Stimulated activated CD4-positive, alpha-beta T cell treated with anti-CD3 and anti-CD28 coated beads, Interleukin-12 subunit alpha, Interleukin-12 subunit beta, amount 100 ng/mL, for 24 hours (primary cell): ENCODE measurements around the gene TMPRSS4.

ENCODE experiments used
- DNase-seq, 2 experiments: peaks; one replicate each; pipeline ENCODE4 v3.0.0-alpha.2; 2020; ENCODE audit warnings: low read depth in 2 of 2

TMPRSS4 gene

GRCh38 chr11:118135051-118135795, 58.3 kb downstream of the TMPRSS4 start:
- no peak for DNase-seq

- no peak for DNase-seq
Measured at GRCh38 chr11:118135796-118136165, 58.9 kb downstream of the TMPRSS4 start.

GRCh38 chr11:118136341-118136740, 59.5 kb downstream of the TMPRSS4 start:
- DNase-seq = no peak

GRCh38 chr11:118136801-118137200, 59.9 kb downstream of the TMPRSS4 start:
- no peak for DNase-seq

GRCh38 chr11:118138839-118139420, 62.1 kb downstream of the TMPRSS4 start:
- DNase-seq = no peak

GRCh38 chr11:118139578-118139977, 62.7 kb downstream of the TMPRSS4 start:
- no peak for DNase-seq

- DNase-seq = no peak
Measured at GRCh38 chr11:118142081-118142480, 65.2 kb downstream of the TMPRSS4 start.

- no peak for DNase-seq
Measured at GRCh38 chr11:118142809-118143208, 65.9 kb downstream of the TMPRSS4 start.

GRCh38 chr11:118143661-118144185, 66.8 kb downstream of the TMPRSS4 start:
- DNase-seq = no peak

GRCh38 chr11:118144301-118145268, 67.7 kb downstream of the TMPRSS4 start:
- DNase-seq = no peak

GRCh38 chr11:118145285-118146227, 68.7 kb downstream of the TMPRSS4 start:
- peak; percentile 70 to 92 for DNase-seq

GRCh38 chr11:118146554-118146953, 69.7 kb downstream of the TMPRSS4 start:
- DNase-seq = no peak

- no peak for DNase-seq
Measured at GRCh38 chr11:118147502-118147901, 70.6 kb downstream of the TMPRSS4 start.

GRCh38 chr11:118148240-118148639, 71.4 kb downstream of the TMPRSS4 start:
- DNase-seq = no peak

GRCh38 chr11:118148856-118149255, 72.0 kb downstream of the TMPRSS4 start:
- no peak for DNase-seq

GRCh38 chr11:118149493-118149892, 72.6 kb downstream of the TMPRSS4 start:
- no peak for DNase-seq

- no peak for DNase-seq
Measured at GRCh38 chr11:118151431-118151830, 74.6 kb downstream of the TMPRSS4 start.

- DNase-seq = no peak
Measured at GRCh38 chr11:118152020-118152551, 75.2 kb downstream of the TMPRSS4 start.

- DNase-seq = peak in 1 of 2 experiments; percentile 11
Measured at GRCh38 chr11:118152552-118153471, 75.9 kb downstream of the TMPRSS4 start, which contains the start of gene SCN4B. Gene SCN4B (minus strand): TSS chr11:118152823. CDS start chr11:118152673, 150 bp downstream.
